Measurements from ENCODE around the gene CDH4. TPM values are rescaled to one million over a fixed set of nuclear protein-coding genes. Genes with fewer than 3 reads are reported as not detected.

The CDH4 gene
- total and polyA plus RNA-seq, 2 of the 8 experiments (the other 6 are each of a cell fraction or from before 2014, with no cell fraction given) = 4.3 to 7.9 TPM

GRCh38 chr20:61739832-61740118 lies 487.7 kb downstream of the CDH4 start:
- Histone ChIP-seq H4K91ac (replicated peaks; ENCODE audit: insufficient read length, low read length) (no peak overlapping the region), H2BK12ac (ENCODE audit: low read depth, low read length) (no peak overlapping the region), H3K27ac (ENCODE audit: low read depth, low read length) (no peak overlapping the region), H2BK5ac (ENCODE audit: low read depth, low read length) (no peak overlapping the region), H3K9ac (replicated peaks in 1 of 4; ENCODE audit: extremely low read depth in 1 of 4, low read depth in 3 of 4, low read length in 3 of 4) (no peak overlapping the region), H3K79me2 (ENCODE audit: control insufficient read depth in 1 of 2, insufficient read depth in 2 of 2, low read length in 2 of 2) (no peaks in the 10 kb centered on the region), H3K36me3 (ENCODE audit: control insufficient read depth in 2 of 4, insufficient read depth in 4 of 4, low read length in 3 of 4) (no peaks in the 10 kb centered on the region), H3K4me2 (ENCODE audit: insufficient read depth in 1 of 2, low read depth in 2 of 2, low read length in 2 of 2) (no peak overlapping the region), H2AK5ac (ENCODE audit: low read depth, low read length) (no peak overlapping the region), H3K18ac (ENCODE audit: extremely low read depth, low read length) (no peak overlapping the region), H4K20me1 (replicated peaks in 1 of 2; ENCODE audit: control insufficient read depth in 1 of 2, insufficient read depth in 2 of 2, low read length in 2 of 2) (no peaks in the 10 kb centered on the region), H3K4me1 (replicated peaks in 1 of 4; ENCODE audit: control insufficient read depth in 3 of 4, insufficient read depth in 4 of 4, low read length in 3 of 4) (no peaks in the 10 kb centered on the region), H2BK120ac (replicated peaks; ENCODE audit: low read depth, low read length) (no peak overlapping the region), H3K4ac (replicated peaks; ENCODE audit: insufficient read length, low read depth, low read length) (no peak overlapping the region), H2BK15ac (ENCODE audit: low read length) (no peak overlapping the region), H3K9me3 (ENCODE audit: insufficient read depth in 2 of 2, low read depth in 1 of 2, low read length in 1 of 2) (no peaks in the 10 kb centered on the region), H4K8ac (ENCODE audit: extremely low read depth, insufficient read depth, low read length) (no peak overlapping the region), H3K79me1 (ENCODE audit: low read depth, low read length) (no peaks in the 10 kb centered on the region), H3K27me3 (replicated peaks in 1 of 4; ENCODE audit: control insufficient read depth in 3 of 4, extremely low read depth in 1 of 4, insufficient read depth in 3 of 4, low read length in 3 of 4) (peaks cover 0 to 3% (median 1%) of the 10 kb centered on the region in 4 experiments; a peak in 2 of 7 replicates), H2BK20ac (ENCODE audit: low read length) (no peak overlapping the region), H3K14ac (ENCODE audit: insufficient read length) (no peak overlapping the region), H3K4me3 (ENCODE audit: extremely low read depth in 1 of 4, insufficient read depth in 2 of 4, low read depth in 3 of 4, low read length in 4 of 4) (no peak overlapping the region), H4K5ac (ENCODE audit: insufficient read length, low read depth, low read length) (no peak overlapping the region), H3K56ac (replicated peaks; ENCODE audit: insufficient read length, low read depth, low read length) (no peak overlapping the region), H3K23ac (ENCODE audit: insufficient read length) (no peak overlapping the region), H3K23me2 (ENCODE audit: low read depth, low read length) (no peaks in the 10 kb centered on the region; the same call in 1 of the 2 replicates), H2AFZ (ENCODE audit: low read length) (no peak overlapping the region)
- 86% methylated on average over 8 of the region's 8 CpGs; no CpG with 5 or more reads in 1 of the 2 experiments for WGBS, 2 experiments (ENCODE audit: extremely low coverage in 1 of 2, insufficient coverage in 1 of 2, insufficient read length in 1 of 2, insufficient replicate concordance in 2 of 2, low coverage in 1 of 2, low lambda C conversion rate in 2 of 2, missing lambda C conversion rate in 1 of 2)
- TF ChIP-seq CEBPB (IDR thresholded peaks at IDR 0.05; ENCODE audit: low read depth, low read length) (no peak), SIN3A (conservative IDR thresholded peaks at IDR 0.05 in 1 of 2, IDR thresholded peaks at IDR 0.05 in 1 of 2; ENCODE audit: low read depth in 1 of 2, low read length in 2 of 2) (no peak), SP1 (IDR thresholded peaks at IDR 0.05; ENCODE audit: low read depth, low read length) (no peak), SP2 (IDR thresholded peaks at IDR 0.05; ENCODE audit: low read length) (no peak), CHD1 (IDR thresholded peaks at IDR 0.05; ENCODE audit: low read depth, low read length) (no peak)
- ChIA-PET POLR2A (ENCODE audit: partially characterized antibody) (no interaction called here), CTCF (ENCODE audit: partially characterized antibody) (interaction anchor here (1.0 kb wide), 1 partner anchor 136 kb away, joined by 3 read pairs; no protein-coding TSS in a partner anchor)
- FAIRE-seq (no peak), DNase-seq (ENCODE audit: low read depth in 1 of 2, low spot score in 2 of 2) (no peak)

Measured in H1 (cell line).